COLO829 (cell line): ENCODE results near the gene ANKRD16.
"Not testable (repeated sequence)": the region's sequence is repeated elsewhere in the genome, so short reads cannot be mapped to it uniquely, and the experiment has no call there.

Experiments used
- DNase-seq: peaks from one replicate; pipeline ENCODE4 v3.0.0; 2012; ENCODE audit warnings: low spot score

ANKRD16 gene

GRCh38 chr10:5835446-5836095 lies 54.1 kb downstream of the ANKRD16 start:
- no peak for DNase-seq

GRCh38 chr10:5833814-5834213 lies 55.9 kb downstream of the ANKRD16 start:
- no peak for DNase-seq

- DNase-seq, result no peak
Observed at GRCh38 chr10:5832946-5833345, 56.7 kb downstream of the ANKRD16 start.

GRCh38 chr10:5831446-5831782 lies 58.3 kb downstream of the ANKRD16 start:
- DNase-seq, result no peak

GRCh38 chr10:5830629-5831445 lies 58.9 kb downstream of the ANKRD16 start:
- DNase-seq, result no peak

GRCh38 chr10:5829267-5829666 lies 60.4 kb downstream of the ANKRD16 start:
- no peak for DNase-seq

GRCh38 chr10:5828725-5829124 lies 61.0 kb downstream of the ANKRD16 start:
- no peak for DNase-seq

- DNase-seq, result no peak
Observed at GRCh38 chr10:5827841-5828240, 61.9 kb downstream of the ANKRD16 start.

- not testable (repeated sequence) for DNase-seq
Observed at GRCh38 chr10:5826511-5826910, 63.2 kb downstream of the ANKRD16 start.

- no peak for DNase-seq
Observed at GRCh38 chr10:5818894-5819293, 70.8 kb downstream of the ANKRD16 start.

GRCh38 chr10:5818048-5818331 lies 71.7 kb downstream of the ANKRD16 start:
- no peak for DNase-seq

- DNase-seq, result no peak
Observed at GRCh38 chr10:5817322-5818047, 72.2 kb downstream of the ANKRD16 start.

- DNase-seq, result no peak
Observed at GRCh38 chr10:5816170-5816569, 73.5 kb downstream of the ANKRD16 start.

- no peak for DNase-seq
Observed at GRCh38 chr10:5814110-5815107, 75.3 kb downstream of the ANKRD16 start.

GRCh38 chr10:5813341-5814109 lies 76.2 kb downstream of the ANKRD16 start, which contains the start of gene GDI2:
Gene GDI2 (minus strand): TSS chr10:5813434. CDS start chr10:5813258, 176 bp downstream.
- peak; percentile 92 for DNase-seq

GRCh38 chr10:5813091-5813340 lies 76.7 kb downstream of the ANKRD16 start:
- DNase-seq, result no peak

- no peak for DNase-seq
Observed at GRCh38 chr10:5812283-5813090, 77.2 kb downstream of the ANKRD16 start.
